ENCODE measurements around the gene SGMS2. TPM values are rescaled to one million over a fixed set of nuclear protein-coding genes. Genes with fewer than 3 reads are reported as not detected.

SGMS2 gene
- total RNA-seq, 1 donor from 2014 or later, result 67.8 TPM

- DNase-seq, result no peak
- no peak overlapping the region for H3K4me3 ChIP-seq
- no peak for TF ChIP-seq CTCF (IDR thresholded peaks at IDR 0.05)
- H3K27me3 ChIP-seq, result no peaks in the 10 kb centered on the region
- no peaks in the 10 kb centered on the region for H3K9me3 ChIP-seq
- intact Hi-C loops (cut with DNase I), result no loop called here
- peaks cover 13% of the 10 kb centered on the region for H3K4me1 ChIP-seq
- peak; percentile 53 for ATAC-seq
- no peak overlapping the region for H3K27ac ChIP-seq
- H3K36me3 ChIP-seq, result no peaks in the 10 kb centered on the region
These were observed 46.4 kb downstream of the SGMS2 start for GRCh38 chr4:107870916-107871786.

GRCh38 chr4:107874024-107874423, 49.3 kb downstream of the SGMS2 start:
- intact Hi-C loops (cut with DNase I), result no loop called here
- Histone ChIP-seq H3K9me3 (no peaks in the 10 kb centered on the region), H3K4me3 (no peak overlapping the region), H3K27me3 (no peaks in the 10 kb centered on the region), H3K4me1 (peaks cover 23% of the 10 kb centered on the region), H3K36me3 (no peaks in the 10 kb centered on the region), H3K27ac (no peak overlapping the region)
- no peak for ATAC-seq
- no peak for DNase-seq
- TF ChIP-seq CTCF (IDR thresholded peaks at IDR 0.05), result no peak

- Histone ChIP-seq H3K27ac (no peak overlapping the region), H3K4me3 (no peak overlapping the region), H3K4me1 (peaks cover 17% of the 10 kb centered on the region), H3K9me3 (no peaks in the 10 kb centered on the region), H3K36me3 (no peaks in the 10 kb centered on the region), H3K27me3 (no peaks in the 10 kb centered on the region)
- TF ChIP-seq CTCF (IDR thresholded peaks at IDR 0.05), result no peak
- intact Hi-C loops (cut with DNase I), result no loop called here
- ATAC-seq (peak; percentile 59), DNase-seq (no peak)
These were observed 51.4 kb downstream of the SGMS2 start for GRCh38 chr4:107876099-107876498.

- no peaks in the 10 kb centered on the region for H3K36me3 ChIP-seq
- H3K9me3 ChIP-seq, result no peaks in the 10 kb centered on the region
- H3K4me1 ChIP-seq, result peaks cover 12% of the 10 kb centered on the region
- TF ChIP-seq CTCF (IDR thresholded peaks at IDR 0.05), result no peak
- ATAC-seq, result no peak
- DNase-seq, result no peak
- H3K27ac ChIP-seq, result no peak overlapping the region
- no peak overlapping the region for H3K4me3 ChIP-seq
- no peaks in the 10 kb centered on the region for H3K27me3 ChIP-seq
- intact Hi-C loops (cut with DNase I), result no loop called here
These were observed 52.6 kb downstream of the SGMS2 start for GRCh38 chr4:107877361-107877760.

DNA sequence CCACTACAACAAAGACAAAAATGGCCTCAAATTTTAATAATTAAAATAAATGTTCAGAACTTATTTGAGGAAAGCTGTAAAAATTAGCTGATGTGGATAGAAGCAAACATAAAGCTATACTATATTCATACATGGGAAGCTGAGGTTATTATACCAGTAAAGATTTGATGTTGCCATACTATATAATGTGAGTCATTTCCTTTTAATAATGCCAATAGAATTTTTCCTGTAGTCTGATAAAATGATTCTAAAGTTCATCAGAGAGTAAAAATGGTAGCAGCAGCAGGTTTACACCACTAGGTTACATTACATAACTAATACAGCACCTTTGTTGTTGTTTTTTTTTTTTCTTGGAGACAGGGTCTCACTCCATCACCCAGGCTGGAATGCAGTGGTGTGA, 61.1 kb downstream of the SGMS2 start:
- no peak for TF ChIP-seq CTCF (IDR thresholded peaks at IDR 0.05)
- Histone ChIP-seq H3K4me3 (no peak overlapping the region), H3K4me1 (no peaks in the 10 kb centered on the region), H3K27ac (no peak overlapping the region), H3K36me3 (no peaks in the 10 kb centered on the region), H3K9me3 (no peaks in the 10 kb centered on the region), H3K27me3 (no peaks in the 10 kb centered on the region)
- ATAC-seq (no peak), DNase-seq (no peak)
- intact Hi-C loops (cut with DNase I), result no loop called here

Data from upper lobe of right lung (tissue), 1 donor.